GM19193 (cell line): ENCODE results near the gene ARL5C.

Experiments
- POLR2A ChIP-seq: IDR thresholded peaks from 4 replicates; pipeline ENCODE4 v1.6.1; 2011; ENCODE audit not compliant: insufficient read depth, insufficient read length; ENCODE audit errors: extremely low read depth

The ARL5C gene

GRCh38 chr17:39155654-39156053 is 10.3 kb downstream of the ARL5C start:
- no peak for TF ChIP-seq POLR2A

GRCh38 chr17:39153599-39154051 is 12.3 kb downstream of the ARL5C start:
- no peak for TF ChIP-seq POLR2A

- no peak for TF ChIP-seq POLR2A
Measured at GRCh38 chr17:39151943-39152818, 13.8 kb downstream of the ARL5C start.

GRCh38 chr17:39151150-39151942 is 14.6 kb downstream of the ARL5C start, which contains the start of gene PLXDC1:
Gene PLXDC1, minus strand, starts transcription at chr17:39151637. Its CDS starts 200 bp downstream, at chr17:39151437.
- TF ChIP-seq POLR2A, result no peak

GRCh38 chr17:39150795-39151149 is 15.2 kb downstream of the ARL5C start:
- TF ChIP-seq POLR2A, result no peak

- TF ChIP-seq POLR2A, result no peak
Measured at GRCh38 chr17:39150104-39150634, 15.8 kb downstream of the ARL5C start.

DNA sequence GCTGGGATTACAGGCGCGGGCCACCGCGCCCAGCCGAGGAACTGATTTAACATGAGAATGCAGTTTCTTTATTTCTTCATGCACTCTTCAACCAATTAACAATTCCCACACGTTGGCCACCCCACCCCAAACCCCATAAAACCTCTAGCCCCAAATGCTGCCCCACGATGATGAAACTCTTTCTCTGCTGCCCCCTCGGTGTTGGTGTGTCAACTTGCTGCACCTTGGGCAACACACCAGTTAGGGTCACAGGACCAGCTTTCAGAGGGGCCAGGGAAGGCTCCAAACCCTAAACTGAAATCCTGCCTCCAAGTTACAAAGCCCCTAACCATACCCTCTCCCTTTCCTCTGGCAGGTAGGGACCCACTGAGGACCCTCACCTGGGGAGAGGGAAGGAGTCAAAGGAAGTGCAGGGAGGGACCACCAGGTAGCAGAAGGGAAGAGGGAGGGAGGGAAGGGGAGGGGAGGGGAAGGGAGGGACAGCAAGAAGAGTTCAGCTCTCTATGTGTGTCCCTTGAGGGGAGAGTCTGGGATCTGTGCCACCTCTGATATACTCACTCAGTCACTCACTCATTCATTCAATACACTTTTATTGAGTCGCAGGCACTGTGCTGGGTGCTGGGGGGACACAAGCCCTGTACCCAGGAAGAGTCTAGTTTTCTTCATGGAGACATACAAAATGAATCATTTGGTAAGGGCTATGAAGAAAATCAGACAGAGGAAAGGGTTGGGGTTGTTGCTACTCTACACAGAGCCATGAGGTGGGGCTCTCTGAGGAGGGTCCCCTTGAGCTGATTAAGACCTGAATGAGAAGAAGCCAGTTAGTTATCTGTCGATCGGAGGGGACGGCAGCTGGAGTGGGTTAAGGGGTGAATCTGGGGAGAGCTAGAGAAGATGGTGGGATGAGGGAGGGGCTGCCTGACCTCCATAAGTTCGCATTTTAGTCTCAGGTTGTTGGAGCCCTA is 18.5 kb downstream of the ARL5C start:
- TF ChIP-seq POLR2A, result no peak

- no peak for TF ChIP-seq POLR2A
Measured at GRCh38 chr17:39146273-39146672, 19.7 kb downstream of the ARL5C start.

DNA sequence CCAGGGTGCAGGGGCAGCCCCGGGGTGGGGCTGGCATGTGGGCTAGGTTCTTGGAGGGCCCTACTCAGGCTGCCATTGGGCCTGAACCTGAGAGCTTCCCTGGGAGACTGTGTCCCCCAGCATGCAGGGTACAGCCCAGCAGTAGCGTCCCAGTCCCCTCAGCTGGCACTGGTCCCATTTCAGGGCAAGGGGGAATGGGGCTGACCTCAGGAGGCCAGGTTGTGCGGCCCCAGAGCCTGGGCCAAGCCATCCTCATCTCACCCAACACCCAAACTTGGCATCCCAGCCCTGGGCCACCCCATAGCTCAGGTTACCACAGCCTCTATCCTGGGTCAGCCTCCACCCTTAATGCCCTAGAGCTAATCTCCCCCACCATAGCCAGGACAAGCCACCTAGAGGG is 20.8 kb downstream of the ARL5C start:
- TF ChIP-seq POLR2A, result no peak

DNA sequence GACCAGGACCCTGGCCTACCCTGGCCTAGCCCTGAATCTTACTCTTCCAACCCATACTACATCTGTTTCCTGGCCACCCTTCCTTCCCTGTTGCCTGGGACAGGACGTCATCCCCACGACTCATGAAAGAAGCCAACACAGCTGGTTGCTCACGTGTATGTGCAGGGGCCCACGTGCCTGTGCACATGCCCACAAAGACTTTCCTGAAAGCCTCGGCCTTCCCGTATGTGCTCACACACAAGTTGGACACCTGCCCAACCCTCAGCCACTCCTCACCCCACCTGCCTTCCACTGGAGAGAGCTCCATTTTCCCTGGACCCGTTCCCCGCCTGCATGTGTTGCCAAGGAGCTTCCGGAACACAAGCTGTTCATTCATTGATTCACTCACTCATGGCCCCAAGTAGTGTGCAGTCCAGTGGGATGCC is 21.5 kb downstream of the ARL5C start:
- TF ChIP-seq POLR2A, result no peak

GRCh38 chr17:39143552-39144093 is 22.3 kb downstream of the ARL5C start:
- TF ChIP-seq POLR2A, result no peak

DNA sequence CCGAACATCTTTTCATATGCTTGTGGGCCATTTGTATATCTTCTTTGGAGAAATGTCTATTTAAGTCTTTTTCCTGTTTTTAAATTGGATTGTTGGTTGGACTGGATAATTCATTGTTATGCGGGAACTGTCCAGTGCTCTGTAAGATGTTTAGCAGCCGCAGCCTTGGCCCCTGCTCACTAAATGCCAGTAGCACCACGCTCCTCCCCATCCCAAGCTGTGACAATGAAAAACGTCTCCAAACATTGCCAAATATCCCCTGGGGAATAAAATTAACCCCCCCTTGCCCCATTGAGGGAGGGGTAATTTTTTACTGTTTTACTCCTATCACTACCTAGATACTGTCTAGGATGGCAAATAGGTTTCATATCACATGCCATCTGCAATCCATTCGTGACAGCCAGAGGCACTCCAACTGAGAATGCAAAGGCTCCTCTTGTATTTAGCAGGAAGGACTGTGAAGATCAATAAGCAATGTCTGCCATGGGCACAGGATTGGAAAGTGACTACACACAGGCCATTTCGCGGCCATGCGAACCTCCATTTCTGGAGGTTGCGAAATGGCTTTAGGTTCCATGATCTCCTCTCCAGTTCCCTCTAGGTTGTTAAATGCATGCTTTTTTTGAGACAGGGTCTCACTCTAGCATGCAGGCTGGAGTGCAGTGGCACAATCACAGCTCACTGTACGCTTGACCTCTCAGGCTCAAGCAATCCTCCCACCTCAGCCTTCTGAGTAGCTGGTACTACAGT is 23.9 kb downstream of the ARL5C start:
- no peak for TF ChIP-seq POLR2A

DNA sequence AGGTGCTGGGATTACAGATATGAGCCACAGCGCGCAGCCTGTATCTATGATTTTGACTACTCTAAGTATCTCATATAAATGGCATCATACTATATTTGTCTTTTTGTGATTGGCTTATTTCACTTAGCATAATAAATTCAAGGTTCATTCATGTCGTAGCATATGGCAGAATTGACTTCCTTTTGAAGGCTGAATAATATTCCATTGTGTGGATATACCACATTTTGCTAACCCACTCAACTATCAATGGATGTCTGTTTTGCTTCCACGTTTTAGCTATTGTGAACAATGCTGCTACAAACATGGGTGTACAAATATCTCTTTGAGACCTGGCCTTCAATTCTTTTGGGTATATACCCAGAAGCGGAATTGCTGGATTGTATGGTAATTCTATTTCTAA is 24.7 kb downstream of the ARL5C start:
- no peak for TF ChIP-seq POLR2A
